Measurements from ENCODE around the gene RGS12. TPM values are rescaled to one million over a fixed set of nuclear protein-coding genes. Genes with fewer than 3 reads are reported as not detected.

The RGS12 gene
- polyA plus RNA-seq, 3 donors, result 0.75 to 15.3 (median 2.7) TPM

DNA sequence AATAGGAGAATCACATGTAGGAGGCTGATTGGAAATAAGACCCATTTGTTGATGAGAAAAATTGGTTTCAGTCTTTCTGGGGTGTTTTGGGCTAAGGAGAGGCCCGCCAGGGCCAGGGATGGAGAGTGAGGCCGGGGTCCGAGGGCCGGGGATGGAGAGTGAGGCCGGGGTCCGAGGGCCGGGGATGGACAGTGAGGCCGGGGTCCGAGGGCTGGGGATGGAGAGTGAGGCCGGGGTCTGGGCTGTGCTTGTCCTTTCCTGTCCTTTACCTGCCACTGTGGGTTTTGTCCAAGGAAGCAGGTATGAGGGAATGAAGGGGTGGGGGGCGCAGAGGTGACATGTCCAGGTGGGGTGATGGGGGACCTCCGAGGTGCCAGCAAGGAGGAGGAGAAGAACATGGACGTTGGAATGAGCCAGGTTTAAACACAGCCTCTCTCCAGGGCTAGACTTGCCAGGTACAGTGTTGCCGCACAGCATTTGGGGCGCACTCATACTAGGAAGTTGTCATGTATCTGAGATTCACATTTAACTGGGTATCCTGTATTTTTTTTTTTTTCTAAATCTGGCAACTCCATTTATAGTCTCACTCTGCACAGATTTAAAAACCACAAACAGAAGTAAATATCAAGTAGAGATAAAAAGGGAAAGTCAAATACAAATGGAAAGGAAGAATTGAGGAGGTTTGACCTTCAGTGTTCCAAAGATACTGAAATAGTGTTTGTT, 8.8 kb downstream of the RGS12 start:
- intact Hi-C loops (cut with micrococcal nuclease), result loop anchor here in 1 of 2 donors (10.0 kb wide), 1 partner anchor 107 kb away; no protein-coding TSS in a partner anchor
- no peaks in the 10 kb centered on the region for H3K9me3 ChIP-seq (replicated peaks in 1 of 2; ENCODE audit: control insufficient read depth in 1 of 2, insufficient read depth in 1 of 2, low read length in 2 of 2)
- 96% methylated on average over 13 of the region's 15 CpGs for WGBS (ENCODE audit: insufficient coverage)
- H3K36me3 Mint-ChIP-seq, result peaks cover 0 to 5% of the 10 kb centered on the region in 2 donors
- no peaks in the 10 kb centered on the region for H4K20me1 ChIP-seq (ENCODE audit: insufficient read depth, low read length)
- H3K4me2 ChIP-seq (replicated peaks; ENCODE audit: extremely low read depth, low read length, poor library complexity, severe bottlenecking), result no peak overlapping the region
- no peak for TF ChIP-seq CTCF (IDR thresholded peaks at IDR 0.05)
- no peaks in the 10 kb centered on the region for H3K79me2 ChIP-seq (ENCODE audit: insufficient read depth, low read length)
- H3K4me1 Mint-ChIP-seq, result peaks cover 46% of the 10 kb centered on the region
- H3K27me3 ChIP-seq (ENCODE audit: control insufficient read depth in 2 of 2, insufficient read depth in 2 of 2, low read length in 2 of 2), result peaks cover 0 to 9% of the 10 kb centered on the region in 2 donors
- peaks cover 34 to 39% of the 10 kb centered on the region in 2 donors for H3K4me1 ChIP-seq (ENCODE audit: control insufficient read depth in 1 of 2, insufficient read depth in 2 of 2, low read length in 2 of 2)
- peak overlapping the region in 5 of 7 donors; percentile 46 to 90 (median 73) for H3K27ac Mint-ChIP-seq
- H3K9me3 Mint-ChIP-seq, result peaks cover 0 to 2% (median 0%) of the 10 kb centered on the region in 7 donors
- H2AFZ ChIP-seq (ENCODE audit: insufficient read depth, low read depth, low read length, poor library complexity, severe bottlenecking), result no peak overlapping the region
- H3K9ac ChIP-seq (ENCODE audit: insufficient read depth, low read length, poor library complexity, severe bottlenecking), result no peak overlapping the region
- H3K36me3 ChIP-seq (replicated peaks in 1 of 2; ENCODE audit: control insufficient read depth in 1 of 2, insufficient read depth in 2 of 2, low read length in 2 of 2), result no peaks in the 10 kb centered on the region
- no peak for DNase-seq
- peak overlapping the region in 1 of 2 donors; percentile 61 for H3K4me3 Mint-ChIP-seq
- no peak overlapping the region for H3K4me3 ChIP-seq (replicated peaks in 1 of 3; ENCODE audit: low read depth in 2 of 3, low read length in 3 of 3)
- H3K27me3 Mint-ChIP-seq (ENCODE audit: low read depth in 3 of 3), result peaks cover 6 to 33% (median 27%) of the 10 kb centered on the region in 3 donors
- no peak overlapping the region for H3K27ac ChIP-seq (ENCODE audit: low read depth in 1 of 2, low read length in 2 of 2)

- no peaks in the 10 kb centered on the region for H4K20me1 ChIP-seq (ENCODE audit: insufficient read depth, low read length)
- Mint-ChIP-seq H3K9me3 (peaks cover 0 to 2% (median 0%) of the 10 kb centered on the region in 7 donors), H3K4me1 (peaks cover 48% of the 10 kb centered on the region), H3K27ac (peak overlapping the region; percentile 23 to 90 (median 83)), H3K4me3 (peak overlapping the region; percentile 48 to 61), H3K36me3 (peaks cover 0 to 5% of the 10 kb centered on the region in 2 donors), H3K27me3 (ENCODE audit: low read depth in 3 of 3) (peaks cover 5 to 31% (median 27%) of the 10 kb centered on the region in 3 donors)
- intact Hi-C loops (cut with micrococcal nuclease), result loop anchor here in 1 of 2 donors (10.0 kb wide), 1 partner anchor 107 kb away; no protein-coding TSS in a partner anchor
- peak; percentile 50 to 83 (median 73) for DNase-seq
- no peaks in the 10 kb centered on the region for H3K9me3 ChIP-seq (replicated peaks in 1 of 2; ENCODE audit: control insufficient read depth in 1 of 2, insufficient read depth in 1 of 2, low read length in 2 of 2)
- no peak for TF ChIP-seq CTCF (IDR thresholded peaks at IDR 0.05)
- H3K36me3 ChIP-seq (replicated peaks in 1 of 2; ENCODE audit: control insufficient read depth in 1 of 2, insufficient read depth in 2 of 2, low read length in 2 of 2), result no peaks in the 10 kb centered on the region
- H3K4me3 ChIP-seq (replicated peaks in 1 of 3; ENCODE audit: low read depth in 2 of 3, low read length in 3 of 3), result no peak overlapping the region
- no peak overlapping the region for H3K9ac ChIP-seq (ENCODE audit: insufficient read depth, low read length, poor library complexity, severe bottlenecking)
- no peaks in the 10 kb centered on the region for H3K79me2 ChIP-seq (ENCODE audit: insufficient read depth, low read length)
- no peak overlapping the region for H3K4me2 ChIP-seq (replicated peaks; ENCODE audit: extremely low read depth, low read length, poor library complexity, severe bottlenecking)
- H2AFZ ChIP-seq (ENCODE audit: insufficient read depth, low read depth, low read length, poor library complexity, severe bottlenecking), result no peak overlapping the region
- H3K27me3 ChIP-seq (ENCODE audit: control insufficient read depth in 2 of 2, insufficient read depth in 2 of 2, low read length in 2 of 2), result peaks cover 0 to 9% of the 10 kb centered on the region in 2 donors
- peak overlapping the region in 1 of 2 donors; percentile 0 for H3K27ac ChIP-seq (ENCODE audit: low read depth in 1 of 2, low read length in 2 of 2)
- peaks cover 34 to 41% of the 10 kb centered on the region in 2 donors for H3K4me1 ChIP-seq (ENCODE audit: control insufficient read depth in 1 of 2, insufficient read depth in 2 of 2, low read length in 2 of 2)
- 4% methylated on average over 14 of the region's 17 CpGs for WGBS (ENCODE audit: insufficient coverage)
Observed at GRCh38 chr4:3302173-3302785, 9.5 kb downstream of the RGS12 start.
